ENCODE results near the gene UEVLD. TPM values are rescaled to one million over a fixed set of nuclear protein-coding genes. Genes with fewer than 3 reads are reported as not detected.

UEVLD gene
- total RNA-seq, 2 experiments from 2014 or later = 16.4 to 16.5 TPM

DNA sequence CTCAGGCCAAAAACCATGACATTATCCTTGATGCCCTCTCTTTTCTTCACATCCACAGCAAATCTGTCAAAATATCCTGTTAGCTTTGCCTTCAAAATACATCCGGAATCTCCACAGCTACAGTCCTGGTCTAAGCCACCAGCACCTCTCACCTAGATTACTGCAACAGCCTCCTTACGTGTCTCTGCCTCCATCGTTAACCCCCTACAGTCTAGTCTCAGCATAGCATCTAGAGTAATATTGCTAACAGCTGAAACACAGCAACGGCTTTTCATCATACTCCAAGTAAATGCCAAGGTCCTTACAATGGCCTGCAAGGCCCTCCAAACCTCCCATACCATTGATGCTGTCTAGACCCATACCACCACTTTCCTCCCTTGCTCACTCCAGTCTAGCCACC, 66.1 kb downstream of the UEVLD start:
- POLR2A ChIA-PET = no interaction called here
- no peak overlapping the region for H3K4me3 Mint-ChIP-seq
- H3K36me3 Mint-ChIP-seq = peaks cover 14% of the 10 kb centered on the region
- no peaks in the 10 kb centered on the region for H3K27me3 Mint-ChIP-seq
- DNase-seq = no peak
- peaks cover 19% of the 10 kb centered on the region for H3K4me1 Mint-ChIP-seq
- H3K9me3 Mint-ChIP-seq = no peaks in the 10 kb centered on the region
- H3K27ac Mint-ChIP-seq = no peak overlapping the region
- no peak for ATAC-seq (ENCODE audit: low read depth)

DNA sequence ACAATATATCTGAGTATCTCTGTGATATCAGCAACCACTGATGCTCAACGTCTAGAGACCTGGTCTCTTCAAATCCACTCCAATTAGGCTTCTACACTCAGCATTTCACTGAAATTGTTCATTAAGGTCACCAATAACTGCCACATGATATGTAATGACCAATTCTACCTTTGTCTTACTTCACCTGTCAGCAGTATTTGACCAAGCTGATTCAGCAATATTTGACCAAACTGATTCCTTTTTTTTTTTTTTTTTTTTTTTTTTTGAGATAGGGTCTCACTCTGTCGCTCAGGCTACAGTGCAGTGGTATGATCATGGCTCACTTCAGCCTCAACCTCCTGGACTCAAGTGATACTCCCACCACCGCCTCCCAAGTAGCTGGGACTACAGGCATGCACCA, 67.4 kb downstream of the UEVLD start:
- Mint-ChIP-seq H3K27ac (no peak overlapping the region), H3K9me3 (no peaks in the 10 kb centered on the region), H3K4me1 (peaks cover 16% of the 10 kb centered on the region), H3K36me3 (peaks cover 14% of the 10 kb centered on the region), H3K27me3 (no peaks in the 10 kb centered on the region), H3K4me3 (no peak overlapping the region)
- no peak for DNase-seq
- POLR2A ChIA-PET = interaction anchor here (0.8 kb wide), 1 partner anchor 125 kb away, joined by 4 read pairs; no protein-coding TSS in a partner anchor
- ATAC-seq (ENCODE audit: low read depth) = no peak

DNA sequence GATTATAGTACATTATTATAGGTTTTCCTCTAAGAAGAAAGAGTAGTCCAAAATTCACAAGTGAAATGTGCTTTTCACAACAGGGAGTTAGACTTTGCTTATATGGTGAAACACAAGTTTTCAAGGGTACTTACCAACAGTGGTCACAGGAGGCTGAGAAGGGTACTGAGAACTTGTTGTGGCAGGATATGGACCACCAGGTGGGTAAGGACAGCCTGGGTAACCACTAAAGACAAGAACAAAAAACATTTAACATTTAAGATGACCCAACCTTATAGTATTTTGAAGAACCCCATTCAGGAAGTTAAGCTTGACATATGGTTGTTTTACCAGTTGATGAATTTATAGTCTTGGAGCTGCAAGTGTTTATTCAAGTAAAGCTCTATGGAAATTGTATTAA, 86.2 kb downstream of the UEVLD start:
- H3K27ac Mint-ChIP-seq = no peak overlapping the region

DNA sequence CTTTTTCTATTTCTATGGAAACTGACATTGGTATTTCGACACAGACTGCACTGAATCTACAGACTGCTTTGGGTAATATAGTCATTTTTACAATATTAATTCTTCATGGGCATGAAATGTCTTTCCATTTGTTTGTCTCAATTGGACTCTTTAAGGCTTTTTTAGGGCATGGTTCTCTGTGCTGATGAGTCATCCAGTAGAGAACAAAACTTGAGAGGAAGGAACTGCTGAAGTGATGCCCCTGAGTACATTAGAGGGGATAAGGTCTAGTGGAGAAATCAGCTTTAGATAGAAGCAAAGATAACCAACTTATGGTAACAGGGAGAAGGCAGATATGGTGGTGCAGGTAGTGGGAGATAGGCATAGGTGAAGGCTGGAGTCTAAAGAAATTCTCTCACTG, 86.9 kb downstream of the UEVLD start:
- ATAC-seq (ENCODE audit: low read depth) (no peak), DNase-seq (no peak)
- no peaks in the 10 kb centered on the region for H3K9me3 Mint-ChIP-seq
- H3K27me3 Mint-ChIP-seq = no peaks in the 10 kb centered on the region
- peak overlapping the region; percentile 26 for H3K27ac Mint-ChIP-seq
- H3K4me1 Mint-ChIP-seq = peaks cover 5% of the 10 kb centered on the region
- POLR2A ChIA-PET = no interaction called here
- no peak overlapping the region for H3K4me3 Mint-ChIP-seq
- peaks cover 41% of the 10 kb centered on the region for H3K36me3 Mint-ChIP-seq

More for the DNA sequence above, 86.2 kb downstream of the UEVLD start:
- Mint-ChIP-seq H3K9me3 (no peaks in the 10 kb centered on the region), H3K4me1 (peaks cover 5% of the 10 kb centered on the region), H3K36me3 (peaks cover 45% of the 10 kb centered on the region), H3K4me3 (no peak overlapping the region), H3K27me3 (no peaks in the 10 kb centered on the region)
- no peak for ATAC-seq (ENCODE audit: low read depth)
- no peak for DNase-seq
- POLR2A ChIA-PET = no interaction called here

DNA sequence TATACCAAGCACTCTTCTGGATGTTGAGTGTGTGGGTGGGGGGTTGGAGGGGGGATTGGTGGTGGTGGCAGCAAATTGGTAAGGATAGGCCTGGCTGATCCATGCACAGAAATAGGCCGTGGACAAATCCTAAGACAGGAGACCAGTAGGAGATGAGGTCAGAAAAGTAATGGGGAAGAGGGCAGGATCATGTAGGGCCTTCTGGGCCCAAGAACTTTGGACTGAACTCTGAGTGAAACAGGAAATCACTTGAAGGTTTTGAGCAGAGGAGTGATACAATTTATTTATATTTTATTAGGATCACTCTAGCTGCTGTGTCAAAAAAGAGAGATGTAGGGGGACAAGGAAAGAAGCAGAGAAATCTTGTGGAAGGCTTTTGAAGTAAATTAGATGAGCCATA, 90.5 kb downstream of the UEVLD start:
- DNase-seq = no peak
- Mint-ChIP-seq H3K9me3 (no peaks in the 10 kb centered on the region), H3K4me1 (peaks cover 7% of the 10 kb centered on the region), H3K27ac (no peak overlapping the region), H3K27me3 (no peaks in the 10 kb centered on the region), H3K4me3 (no peak overlapping the region), H3K36me3 (peaks cover 49% of the 10 kb centered on the region)
- no peak for ATAC-seq (ENCODE audit: low read depth)
- POLR2A ChIA-PET = no interaction called here

DNA sequence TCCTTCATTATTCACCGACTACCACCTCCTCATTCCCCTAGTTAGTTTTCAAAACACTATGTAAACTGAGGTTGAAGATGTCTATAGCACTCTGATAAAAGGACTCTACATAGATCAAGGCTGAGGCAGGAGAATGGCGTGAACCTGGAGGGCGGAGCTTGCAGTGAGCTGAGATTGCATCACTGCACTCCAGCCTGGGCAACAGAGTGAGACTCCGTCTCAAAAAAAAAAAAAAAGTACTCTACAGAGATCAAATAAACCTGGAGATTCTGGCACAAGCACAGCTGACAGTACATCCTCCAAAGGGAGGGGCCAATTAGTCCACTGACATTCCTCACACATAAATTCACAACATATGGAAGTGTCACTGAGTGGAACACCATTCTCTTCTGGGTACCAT, 92.8 kb downstream of the UEVLD start:
- H3K36me3 Mint-ChIP-seq = peaks cover 34% of the 10 kb centered on the region
- no peak overlapping the region for H3K27ac Mint-ChIP-seq
- POLR2A ChIA-PET = no interaction called here

DNA sequence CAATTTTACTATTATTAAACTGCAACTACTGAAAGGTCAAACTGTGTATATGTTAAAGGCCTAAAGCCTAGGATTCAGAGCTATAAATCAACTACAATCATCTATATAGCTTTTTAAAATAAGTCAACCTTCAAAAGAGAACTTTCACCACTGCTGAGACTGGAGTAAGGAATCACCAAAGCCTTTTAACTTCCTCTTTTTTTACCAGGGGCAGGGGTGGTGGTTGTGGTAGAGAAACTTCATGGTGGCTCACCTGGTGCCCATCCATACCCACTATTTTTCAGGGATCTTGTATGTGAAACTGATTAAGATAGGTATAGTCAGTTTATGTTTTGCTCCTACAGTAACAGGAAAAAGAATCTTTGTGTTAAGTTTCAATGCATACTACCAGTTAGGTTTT, 93.3 kb downstream of the UEVLD start:
- Mint-ChIP-seq H3K27me3 (no peaks in the 10 kb centered on the region), H3K27ac (no peak overlapping the region), H3K4me1 (peaks cover 8% of the 10 kb centered on the region), H3K9me3 (no peaks in the 10 kb centered on the region), H3K4me3 (no peak overlapping the region), H3K36me3 (peaks cover 32% of the 10 kb centered on the region)
- DNase-seq = no peak
- POLR2A ChIA-PET = no interaction called here
- ATAC-seq (ENCODE audit: low read depth) = no peak

More for the DNA sequence above, 92.8 kb downstream of the UEVLD start:
- no peaks in the 10 kb centered on the region for H3K9me3 Mint-ChIP-seq
- no peak overlapping the region for H3K4me3 Mint-ChIP-seq
- ATAC-seq (ENCODE audit: low read depth) (no peak), DNase-seq (no peak)
- H3K4me1 Mint-ChIP-seq = peaks cover 7% of the 10 kb centered on the region
- no peaks in the 10 kb centered on the region for H3K27me3 Mint-ChIP-seq

DNA sequence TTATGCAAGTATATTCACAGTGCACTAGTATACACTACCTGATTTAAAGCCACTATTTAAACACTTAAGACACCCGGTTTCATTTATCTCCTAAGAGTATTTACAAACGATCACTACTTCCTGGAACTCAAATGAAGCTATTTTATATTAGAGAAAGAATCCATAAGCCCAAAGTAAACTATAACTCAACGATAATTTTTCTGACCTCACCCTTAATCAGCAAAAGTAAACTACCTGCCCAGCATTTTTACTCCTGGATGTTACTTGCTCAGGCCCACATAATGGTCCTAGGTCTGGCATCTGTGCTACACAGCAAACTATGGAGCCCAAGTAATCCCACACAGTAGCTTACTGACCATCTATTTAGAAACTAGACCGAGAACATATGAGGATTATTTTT, 95.2 kb downstream of the UEVLD start:
- H3K36me3 Mint-ChIP-seq = peaks cover 32% of the 10 kb centered on the region
- H3K4me3 Mint-ChIP-seq = no peak overlapping the region
- DNase-seq = no peak
- no peak for ATAC-seq (ENCODE audit: low read depth)
- H3K9me3 Mint-ChIP-seq = no peaks in the 10 kb centered on the region
- POLR2A ChIA-PET = no interaction called here
- H3K27me3 Mint-ChIP-seq = no peaks in the 10 kb centered on the region
- H3K27ac Mint-ChIP-seq = no peak overlapping the region
- peaks cover 8% of the 10 kb centered on the region for H3K4me1 Mint-ChIP-seq

DNA sequence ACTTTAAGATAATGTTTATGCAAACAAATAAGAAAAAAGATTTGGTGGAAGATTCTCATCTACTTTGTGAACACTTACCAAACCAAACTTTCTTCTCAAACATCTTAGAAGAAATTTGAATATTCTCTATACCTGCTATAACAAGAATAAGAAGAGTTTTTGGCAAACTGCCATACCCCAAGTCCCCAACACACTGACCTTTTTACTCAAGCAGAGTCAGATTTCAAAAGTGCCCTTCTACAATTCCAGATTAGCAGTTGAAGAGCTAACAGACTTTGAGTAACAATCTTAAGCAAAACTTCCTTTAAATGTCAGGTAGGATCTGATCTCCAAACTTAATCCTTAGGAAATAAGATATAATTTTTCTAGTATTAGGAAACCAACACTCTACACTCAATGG, 95.6 kb downstream of the UEVLD start:
- Mint-ChIP-seq H3K4me3 (no peak overlapping the region), H3K36me3 (peaks cover 33% of the 10 kb centered on the region), H3K27me3 (no peaks in the 10 kb centered on the region), H3K27ac (no peak overlapping the region), H3K9me3 (no peaks in the 10 kb centered on the region), H3K4me1 (peaks cover 8% of the 10 kb centered on the region)
- ATAC-seq (ENCODE audit: low read depth) (no peak), DNase-seq (no peak)
- POLR2A ChIA-PET = no interaction called here

DNA sequence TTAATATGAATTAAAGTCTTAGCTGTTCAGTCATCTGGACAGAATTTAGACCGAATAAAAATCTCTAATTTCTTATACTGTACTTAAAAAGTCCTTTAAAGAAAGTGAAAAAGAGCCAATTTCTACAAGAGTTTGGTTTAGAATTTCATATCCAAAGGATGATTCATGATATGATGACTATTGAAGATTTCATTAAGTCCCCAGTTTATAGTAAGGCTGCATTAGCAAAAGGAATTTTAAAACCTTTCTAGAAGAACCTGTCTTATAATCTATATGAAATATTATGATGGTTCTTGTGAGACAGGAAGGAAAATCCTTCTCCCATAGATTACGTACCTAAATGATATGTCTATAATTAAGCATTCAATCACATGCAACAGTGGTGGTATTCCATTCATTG, 96.6 kb downstream of the UEVLD start:
- peaks cover 36% of the 10 kb centered on the region for H3K36me3 Mint-ChIP-seq
- POLR2A ChIA-PET = no interaction called here

DNA sequence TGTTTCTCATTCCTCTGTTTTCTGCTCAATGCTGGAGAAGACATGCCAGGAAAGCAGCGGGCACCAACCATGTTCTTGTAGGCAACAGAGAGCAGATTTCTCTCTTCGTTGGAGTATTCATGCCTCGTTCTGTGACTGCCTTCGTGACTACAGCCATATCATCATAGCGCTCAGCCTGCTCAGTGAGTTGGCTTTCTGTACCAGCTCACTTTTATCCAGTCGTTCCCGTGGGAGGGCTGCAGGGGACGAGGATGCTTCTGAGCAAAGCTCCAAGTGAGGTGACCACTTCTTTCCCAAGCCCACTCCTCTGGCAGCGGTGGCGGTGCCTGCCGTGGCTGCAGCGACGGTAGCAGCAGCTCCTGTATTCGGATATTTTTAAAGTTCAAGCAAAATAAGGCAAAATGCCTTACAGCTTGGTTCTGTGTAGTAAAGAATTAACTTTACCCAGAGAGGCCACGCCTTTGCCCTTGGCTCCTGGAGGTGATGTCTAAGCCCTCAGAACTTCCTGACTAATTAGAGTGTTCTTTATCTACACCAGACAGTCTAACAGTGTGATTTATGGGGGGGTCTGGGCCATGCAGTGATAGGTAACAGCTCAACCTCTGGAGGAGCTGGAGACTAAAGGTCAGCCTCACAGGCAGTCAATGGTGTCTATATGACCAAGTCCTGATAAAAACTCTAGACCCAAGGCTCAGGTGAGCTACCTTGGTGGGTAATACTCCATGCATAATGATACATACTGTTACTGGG, 97.6 kb downstream of the UEVLD start:
- no peaks in the 10 kb centered on the region for H3K9me3 Mint-ChIP-seq
- no peak overlapping the region for H3K27ac Mint-ChIP-seq
- ATAC-seq (ENCODE audit: low read depth) = no peak
- H3K4me3 Mint-ChIP-seq = no peak overlapping the region
- POLR2A ChIA-PET = no interaction called here
- peaks cover 36% of the 10 kb centered on the region for H3K36me3 Mint-ChIP-seq
- H3K4me1 Mint-ChIP-seq = peaks cover 8% of the 10 kb centered on the region
- H3K27me3 Mint-ChIP-seq = no peaks in the 10 kb centered on the region
- DNase-seq = no peak

More for the DNA sequence above, 96.6 kb downstream of the UEVLD start:
- H3K27ac Mint-ChIP-seq = no peak overlapping the region
- H3K9me3 Mint-ChIP-seq = no peaks in the 10 kb centered on the region
- no peaks in the 10 kb centered on the region for H3K27me3 Mint-ChIP-seq
- no peak overlapping the region for H3K4me3 Mint-ChIP-seq
- no peak for ATAC-seq (ENCODE audit: low read depth)
- peaks cover 8% of the 10 kb centered on the region for H3K4me1 Mint-ChIP-seq
- DNase-seq = no peak

DNA sequence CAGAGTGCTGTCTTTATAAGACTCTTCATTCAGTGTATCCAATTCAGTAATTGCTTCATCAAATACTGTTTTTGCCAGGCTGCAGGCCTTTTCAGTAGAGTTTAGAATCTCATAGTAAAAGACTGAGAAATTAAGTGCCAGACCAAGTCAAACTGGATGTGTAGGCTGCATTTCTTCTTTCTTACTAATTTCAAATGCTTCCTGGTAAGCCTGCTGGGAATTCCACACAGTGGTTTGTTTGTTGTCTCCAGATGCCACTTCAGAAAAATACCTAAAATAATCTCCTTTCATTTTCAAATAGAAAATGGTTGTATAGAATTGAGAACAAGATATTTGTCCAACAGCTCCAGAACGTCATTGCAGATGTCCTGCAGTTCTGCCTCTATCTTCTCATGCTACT, 98.2 kb downstream of the UEVLD start:
- no peak for DNase-seq
- no peak overlapping the region for H3K27ac Mint-ChIP-seq
- H3K4me1 Mint-ChIP-seq = peaks cover 8% of the 10 kb centered on the region
- H3K4me3 Mint-ChIP-seq = no peak overlapping the region
- H3K36me3 Mint-ChIP-seq = peaks cover 31% of the 10 kb centered on the region
- ATAC-seq (ENCODE audit: low read depth) = no peak
- POLR2A ChIA-PET = no interaction called here
- H3K27me3 Mint-ChIP-seq = no peaks in the 10 kb centered on the region
- H3K9me3 Mint-ChIP-seq = no peaks in the 10 kb centered on the region

DNA sequence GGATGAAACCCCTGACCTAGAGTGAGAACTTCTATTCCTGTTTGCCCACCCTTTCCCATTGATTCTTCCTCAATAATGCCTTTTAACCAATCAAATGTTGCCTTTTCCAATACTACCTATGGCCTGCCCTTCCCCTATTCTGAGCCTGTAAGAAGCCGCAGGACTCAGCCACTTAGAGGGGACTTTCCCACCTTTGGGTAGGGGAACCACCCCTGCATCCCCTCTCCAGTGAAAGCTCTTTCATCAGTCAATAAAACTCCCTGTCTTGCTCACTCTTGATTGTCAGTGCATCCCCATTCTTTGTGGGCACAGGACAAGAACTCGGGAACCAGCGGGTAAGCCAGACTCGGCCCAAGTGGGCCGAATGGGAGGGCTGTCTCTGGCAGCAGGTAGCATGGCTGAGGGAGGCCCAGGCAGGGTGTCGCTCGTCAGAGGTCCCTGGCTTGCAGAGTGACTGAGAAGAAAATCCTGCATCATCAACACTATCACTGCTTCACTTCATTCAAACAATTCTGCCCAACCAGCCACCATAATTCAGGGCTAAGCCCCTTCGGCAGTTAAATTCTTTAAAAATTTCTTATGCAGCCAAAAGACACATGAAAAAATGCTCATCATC, 102.5 kb downstream of the UEVLD start:
- no peak overlapping the region for H3K27ac Mint-ChIP-seq
- peaks cover 6% of the 10 kb centered on the region for H3K4me1 Mint-ChIP-seq
- peaks cover 54% of the 10 kb centered on the region for H3K36me3 Mint-ChIP-seq
- DNase-seq (no peak), ATAC-seq (ENCODE audit: low read depth) (no peak)
- POLR2A ChIA-PET = no interaction called here
- H3K4me3 Mint-ChIP-seq = no peak overlapping the region
- H3K9me3 Mint-ChIP-seq = no peaks in the 10 kb centered on the region
- H3K27me3 Mint-ChIP-seq = no peaks in the 10 kb centered on the region
